ENCODE measurements around the gene ACAA1.

ACAA1 gene

DNA sequence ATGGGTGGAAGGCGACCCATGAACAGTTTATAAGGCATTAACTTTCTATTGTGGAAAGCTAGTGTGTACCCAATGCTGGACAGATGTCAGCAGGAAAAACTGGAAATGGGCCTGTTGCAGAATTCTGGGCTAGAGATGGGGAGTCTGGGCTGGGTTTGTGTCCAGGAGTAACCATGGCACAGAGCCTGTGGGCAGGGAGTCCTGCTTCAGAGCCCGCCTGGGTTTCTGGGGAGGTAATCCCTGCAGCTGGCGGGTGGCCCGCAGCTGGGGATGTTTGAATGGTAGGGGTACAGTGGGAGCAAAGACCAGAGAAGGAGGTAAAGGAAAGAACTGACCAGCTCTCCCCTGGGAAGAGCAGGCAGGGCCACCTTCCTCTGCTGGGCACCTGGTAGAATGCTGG is 25.7 kb downstream of the ACAA1 start:
- Histone ChIP-seq H3K9ac (ENCODE audit: insufficient read length, low read depth) (no peak overlapping the region), H3K4me3 (ENCODE audit: insufficient read length, low read depth) (no peak overlapping the region), H3K9me3 (ENCODE audit: insufficient read depth, low read length) (0 out of 2 replicates have a peak, but pooled peaks cover under 1% of the 10 kb centered on the region), H3K4me1 (ENCODE audit: insufficient read depth, insufficient read length) (no peaks in the 10 kb centered on the region), H3K27me3 (ENCODE audit: insufficient read depth, insufficient read length) (no peaks in the 10 kb centered on the region), H3K36me3 (ENCODE audit: insufficient read depth, insufficient read length, low read length) (no peaks in the 10 kb centered on the region)
- TF ChIP-seq ZNF274 (IDR thresholded peaks at IDR 0.05; ENCODE audit: low read depth, low read length) = no peak
- no peak for TF ChIP-seq YY1 (IDR thresholded peaks at IDR 0.05; ENCODE audit: insufficient read depth, insufficient read length)
- no peak for TF ChIP-seq SUZ12 (IDR thresholded peaks at IDR 0.05; ENCODE audit: extremely low read depth, insufficient read depth, insufficient read length)
- DNase-seq (ENCODE audit: low read depth, low spot score) = no peak

DNA sequence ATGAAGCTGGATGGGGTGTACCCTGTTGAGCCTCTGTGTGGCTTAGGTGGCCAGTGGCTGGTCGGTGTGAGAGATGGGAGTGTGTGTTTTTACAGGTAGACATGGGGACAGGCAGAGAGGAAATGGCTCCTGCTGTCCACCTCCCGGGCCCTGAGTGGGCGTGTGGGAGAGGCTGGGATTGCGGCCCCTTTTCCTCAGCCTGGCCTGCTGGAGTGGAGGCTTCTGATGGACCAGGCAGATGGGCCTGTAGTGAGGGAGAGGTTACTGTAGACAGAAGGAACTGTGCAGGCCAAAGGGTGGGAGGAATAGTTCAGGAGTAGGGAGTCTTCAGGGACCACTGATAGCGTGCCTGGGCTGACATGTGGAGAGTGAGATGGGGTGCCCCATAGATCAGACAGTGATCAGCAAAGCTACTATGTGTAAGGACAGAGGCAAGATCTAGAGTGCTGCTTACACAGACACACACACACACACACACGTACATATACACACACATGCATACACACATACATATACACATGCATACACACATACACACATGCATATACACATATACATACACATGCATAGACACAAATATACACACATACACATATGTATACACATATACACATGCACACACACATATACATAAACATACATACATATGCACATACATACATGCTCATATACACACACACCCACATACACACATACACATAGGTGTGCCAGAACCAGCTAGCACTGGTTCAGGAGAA is 26.4 kb downstream of the ACAA1 start:
- Histone ChIP-seq H3K9me3 (ENCODE audit: insufficient read depth, low read length) (peaks cover 6% of the 10 kb centered on the region; the same call in 1 of the 2 replicates), H3K4me1 (ENCODE audit: insufficient read depth, insufficient read length) (no peaks in the 10 kb centered on the region), H3K9ac (ENCODE audit: insufficient read length, low read depth) (no peak overlapping the region), H3K27me3 (ENCODE audit: insufficient read depth, insufficient read length) (no peaks in the 10 kb centered on the region), H3K36me3 (ENCODE audit: insufficient read depth, insufficient read length, low read length) (no peaks in the 10 kb centered on the region), H3K4me3 (ENCODE audit: insufficient read length, low read depth) (no peak overlapping the region)
- TF ChIP-seq ZNF274 (IDR thresholded peaks at IDR 0.05; ENCODE audit: low read depth, low read length) (no peak), SUZ12 (IDR thresholded peaks at IDR 0.05; ENCODE audit: extremely low read depth, insufficient read depth, insufficient read length) (no peak), YY1 (IDR thresholded peaks at IDR 0.05; ENCODE audit: insufficient read depth, insufficient read length) (no peak)
- DNase-seq (ENCODE audit: low read depth, low spot score) = no peak

DNA sequence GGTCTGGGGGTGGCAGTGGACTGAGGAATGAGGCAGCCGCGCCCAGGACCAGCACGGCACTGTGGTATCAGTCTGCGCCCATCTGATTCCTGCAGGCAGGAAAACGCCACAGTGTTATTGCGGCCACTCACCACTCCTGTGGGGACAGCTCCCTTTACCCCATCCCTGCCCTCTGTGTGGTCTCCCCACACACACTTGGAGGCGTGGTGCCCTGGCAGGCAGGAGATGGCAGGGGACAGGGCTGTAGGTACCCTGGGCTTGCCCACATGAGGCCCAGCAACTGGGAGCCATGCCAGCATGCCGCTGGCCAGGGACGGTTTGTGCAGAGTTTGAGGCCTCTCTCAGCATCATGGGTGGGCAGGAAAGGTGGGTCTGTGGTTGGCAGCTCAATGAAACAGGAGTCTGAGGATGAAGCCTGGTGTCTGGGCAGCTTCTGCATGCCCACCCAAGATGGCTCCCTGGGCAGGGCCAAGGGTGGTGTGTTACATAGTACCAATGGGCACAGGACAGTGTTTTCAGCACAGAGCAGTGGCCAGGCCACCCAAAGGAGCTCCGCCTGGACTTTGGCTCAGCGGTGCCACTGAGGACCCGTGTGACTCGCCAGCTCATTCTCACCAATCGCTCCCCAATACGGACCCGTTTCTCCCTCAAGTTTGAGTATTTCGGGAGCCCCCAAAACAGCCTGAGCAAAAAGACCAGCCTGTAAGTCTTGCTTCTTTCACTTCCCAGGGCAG is 27.2 kb downstream of the ACAA1 start:
- H3K9ac ChIP-seq (ENCODE audit: insufficient read length, low read depth) = no peak overlapping the region
- H3K4me3 ChIP-seq (ENCODE audit: insufficient read length, low read depth) = no peak overlapping the region
- no peaks in the 10 kb centered on the region for H3K4me1 ChIP-seq (ENCODE audit: insufficient read depth, insufficient read length)
- H3K9me3 ChIP-seq (ENCODE audit: insufficient read depth, low read length) = peaks cover 12% of the 10 kb centered on the region; the same call in 1 of the 2 replicates
- no peak for DNase-seq (ENCODE audit: low read depth, low spot score)
- H3K27me3 ChIP-seq (ENCODE audit: insufficient read depth, insufficient read length) = no peaks in the 10 kb centered on the region
- TF ChIP-seq YY1 (IDR thresholded peaks at IDR 0.05; ENCODE audit: insufficient read depth, insufficient read length) (no peak), ZNF274 (IDR thresholded peaks at IDR 0.05; ENCODE audit: low read depth, low read length) (no peak), SUZ12 (IDR thresholded peaks at IDR 0.05; ENCODE audit: extremely low read depth, insufficient read depth, insufficient read length) (no peak)
- no peaks in the 10 kb centered on the region for H3K36me3 ChIP-seq (ENCODE audit: insufficient read depth, insufficient read length, low read length)

DNA sequence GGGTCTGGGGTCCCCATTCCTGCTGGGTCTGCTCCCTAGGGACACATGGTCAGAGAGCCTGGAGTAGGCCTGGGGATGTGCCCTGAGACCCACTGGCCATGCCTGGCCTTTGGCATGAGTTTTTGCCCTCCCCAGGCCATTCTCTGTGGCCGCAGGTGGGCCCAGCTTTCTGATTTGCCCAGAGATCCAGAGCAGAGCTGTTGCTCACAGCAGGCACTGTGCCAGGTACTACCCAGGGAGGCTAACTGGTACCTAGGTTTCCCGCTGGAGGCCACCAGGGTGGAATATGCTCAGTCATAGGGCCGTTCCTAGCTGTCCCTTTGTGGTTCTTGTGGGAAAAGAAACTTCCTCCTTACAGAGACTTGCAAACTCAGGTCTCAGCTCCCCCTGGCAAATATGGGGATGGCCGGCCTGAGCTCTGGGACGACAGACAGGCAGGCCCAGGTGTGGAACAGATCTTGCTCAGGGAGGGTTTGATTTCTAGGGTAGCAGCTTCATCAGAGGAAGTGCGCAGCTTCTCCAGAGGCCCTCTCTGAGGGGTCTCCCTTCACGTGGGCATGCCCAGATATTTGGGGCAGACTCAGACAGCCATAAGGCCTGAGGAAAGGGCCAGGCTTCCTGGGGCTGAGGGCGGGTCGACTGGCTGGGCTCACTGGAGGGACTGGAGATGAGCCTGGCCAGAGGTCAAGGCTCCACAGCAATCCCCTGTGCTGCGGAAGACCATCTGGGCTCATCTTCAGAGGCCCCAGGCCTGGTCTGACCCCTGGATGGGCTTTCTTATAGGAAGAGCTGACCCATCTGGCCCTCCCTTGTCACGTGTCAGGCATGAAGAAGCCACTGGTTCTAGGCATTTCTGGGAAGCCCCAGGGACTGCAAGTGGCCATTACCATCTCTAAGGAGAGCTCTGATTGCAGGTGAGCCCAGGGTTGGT is 28.0 kb downstream of the ACAA1 start:
- no peak overlapping the region for H3K9ac ChIP-seq (ENCODE audit: insufficient read length, low read depth)
- TF ChIP-seq SUZ12 (IDR thresholded peaks at IDR 0.05; ENCODE audit: extremely low read depth, insufficient read depth, insufficient read length) = no peak
- TF ChIP-seq ZNF274 (IDR thresholded peaks at IDR 0.05; ENCODE audit: low read depth, low read length) = no peak
- TF ChIP-seq YY1 (IDR thresholded peaks at IDR 0.05; ENCODE audit: insufficient read depth, insufficient read length) = no peak
- no peak overlapping the region for H3K4me3 ChIP-seq (ENCODE audit: insufficient read length, low read depth)
- H3K36me3 ChIP-seq (ENCODE audit: insufficient read depth, insufficient read length, low read length) = no peaks in the 10 kb centered on the region
- no peaks in the 10 kb centered on the region for H3K27me3 ChIP-seq (ENCODE audit: insufficient read depth, insufficient read length)
- DNase-seq (ENCODE audit: low read depth, low spot score) = no peak
- no peaks in the 10 kb centered on the region for H3K4me1 ChIP-seq (ENCODE audit: insufficient read depth, insufficient read length)
- peaks cover 12% of the 10 kb centered on the region; the same call in 1 of the 2 replicates for H3K9me3 ChIP-seq (ENCODE audit: insufficient read depth, low read length)

DNA sequence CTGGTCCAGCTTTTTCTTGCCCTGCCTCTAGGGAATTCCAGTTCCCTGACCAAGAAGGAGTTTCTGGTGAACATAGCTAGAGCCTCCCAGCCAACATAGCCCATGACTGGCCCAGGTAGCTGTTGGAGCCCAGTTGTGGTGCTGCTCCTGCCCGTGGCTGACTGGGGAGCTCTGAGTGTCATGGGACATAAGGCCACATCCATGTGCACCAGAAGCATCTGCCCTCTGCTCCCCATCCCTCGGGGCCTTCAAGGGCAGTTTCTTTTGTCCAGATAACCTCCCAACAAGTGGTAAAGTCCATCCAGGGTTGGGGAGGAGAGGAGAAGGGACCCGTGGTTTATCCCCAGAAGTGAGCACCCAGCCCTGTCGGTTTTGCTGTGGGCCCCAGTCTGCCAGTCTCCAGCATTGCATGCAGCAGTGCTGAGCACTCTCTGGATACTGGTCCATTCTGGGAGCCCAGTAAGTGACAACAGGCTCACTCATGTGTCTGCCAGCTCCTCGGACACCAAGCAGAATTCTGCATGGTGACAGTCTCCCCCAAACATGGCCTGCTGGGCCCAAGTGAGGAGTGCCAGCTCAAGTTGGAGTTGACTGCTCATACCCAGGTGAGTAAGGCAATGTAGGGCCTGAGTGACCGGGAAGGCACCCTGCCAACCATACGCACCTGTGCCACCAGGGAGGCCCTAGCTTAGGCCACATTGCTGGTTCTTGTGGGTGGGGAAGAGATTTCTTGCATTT is 28.8 kb downstream of the ACAA1 start:
- H3K4me1 ChIP-seq (ENCODE audit: insufficient read depth, insufficient read length) = peaks cover under 1% of the 10 kb centered on the region
- TF ChIP-seq YY1 (IDR thresholded peaks at IDR 0.05; ENCODE audit: insufficient read depth, insufficient read length) (no peak), ZNF274 (IDR thresholded peaks at IDR 0.05; ENCODE audit: low read depth, low read length) (no peak), SUZ12 (IDR thresholded peaks at IDR 0.05; ENCODE audit: extremely low read depth, insufficient read depth, insufficient read length) (no peak)

DNA sequence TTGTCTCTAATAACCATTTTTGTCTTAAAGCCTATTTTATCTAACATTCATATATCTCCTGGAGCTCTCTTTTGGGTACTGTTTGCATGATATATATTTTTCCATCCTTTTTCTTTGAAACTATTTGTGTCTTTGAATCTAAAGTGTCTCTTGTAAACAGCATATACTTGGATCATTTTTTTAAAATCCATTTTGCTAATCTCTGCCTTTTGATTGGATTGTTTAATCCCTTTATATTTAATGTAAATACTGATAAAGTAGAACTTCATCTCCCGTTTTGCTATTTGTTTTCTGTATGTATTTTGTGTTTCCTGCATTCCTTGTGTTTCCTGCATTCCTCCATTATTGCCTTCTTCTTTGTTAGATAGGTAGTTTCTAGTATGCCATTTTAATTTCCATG is 31.4 kb downstream of the ACAA1 start:
- DNase-seq (ENCODE audit: low read depth, low spot score) = no peak
- peaks cover 12% of the 10 kb centered on the region; the same call in 1 of the 2 replicates for H3K9me3 ChIP-seq (ENCODE audit: insufficient read depth, low read length)
- H3K9ac ChIP-seq (ENCODE audit: insufficient read length, low read depth) = no peak overlapping the region
- H3K4me1 ChIP-seq (ENCODE audit: insufficient read depth, insufficient read length) = peaks cover 6% of the 10 kb centered on the region
- TF ChIP-seq SUZ12 (IDR thresholded peaks at IDR 0.05; ENCODE audit: extremely low read depth, insufficient read depth, insufficient read length) (no peak), YY1 (IDR thresholded peaks at IDR 0.05; ENCODE audit: insufficient read depth, insufficient read length) (no peak), ZNF274 (IDR thresholded peaks at IDR 0.05; ENCODE audit: low read depth, low read length) (no peak)
- no peaks in the 10 kb centered on the region for H3K36me3 ChIP-seq (ENCODE audit: insufficient read depth, insufficient read length, low read length)
- H3K27me3 ChIP-seq (ENCODE audit: insufficient read depth, insufficient read length) = no peaks in the 10 kb centered on the region
- H3K4me3 ChIP-seq (ENCODE audit: insufficient read length, low read depth) = no peak overlapping the region

More for the DNA sequence above, 28.8 kb downstream of the ACAA1 start:
- Histone ChIP-seq H3K27me3 (ENCODE audit: insufficient read depth, insufficient read length) (no peaks in the 10 kb centered on the region), H3K4me3 (ENCODE audit: insufficient read length, low read depth) (no peak overlapping the region), H3K9ac (ENCODE audit: insufficient read length, low read depth) (no peak overlapping the region), H3K36me3 (ENCODE audit: insufficient read depth, insufficient read length, low read length) (no peaks in the 10 kb centered on the region), H3K9me3 (ENCODE audit: insufficient read depth, low read length) (peaks cover 12% of the 10 kb centered on the region; the same call in 1 of the 2 replicates)
- no peak for DNase-seq (ENCODE audit: low read depth, low spot score)
